A673 (cell line): ENCODE data around the gene TRIP12. TPM values are rescaled to one million over a fixed set of nuclear protein-coding genes. Genes with fewer than 3 reads are reported as not detected.
"Not testable (repeated sequence)": the region's sequence is repeated elsewhere in the genome, so short reads cannot be mapped to it uniquely, and the experiment has no call there.

ENCODE experiments used
- BruUV-seq: library from RNA; stranded (reverse); fragments of 400-500 nt; replicated peaks from 2 replicates; lab custom pipeline; 2021; lab: Mats Ljungman, UMichigan
- CTCF ChIA-PET: fragments of 300-600 bp; sonication (Branson Sonifier 250); formaldehyde crosslinking; loops from one replicate; lab custom pipeline; 2022; ENCODE audit warnings: antibody characterized with exemption; lab: Charles Lee
- POLR2A ChIA-PET: fragments of 300-600 bp; sonication (Branson Sonifier 250); formaldehyde crosslinking; loops from one replicate; lab custom pipeline; 2022; ENCODE audit warnings: antibody characterized with exemption; ENCODE audit not compliant: low non-redundant PET; lab: Charles Lee
- DNase-seq: peaks from one replicate; pipeline ENCODE4 v3.0.0-alpha.2; 2015; ENCODE audit warnings: low spot score
- H3K27ac ChIP-seq: fragments of 200-600 bp; sonication (generic); 2 replicates; pipeline ENCODE4 v1.5.1; 2016; ENCODE audit warnings: mixed run types, low read depth, mild to moderate bottlenecking, mixed read lengths, antibody characterized with exemption, low read length; ENCODE audit not compliant: poor library complexity, severe bottlenecking
- H3K27me3 ChIP-seq: fragments of 200-600 bp; sonication (generic); replicated peaks from 2 replicates; pipeline ENCODE4 v1.6.1; 2017; ENCODE audit warnings: mixed run types, low read depth, mild to moderate bottlenecking, mixed read lengths, antibody characterized with exemption, low read length; ENCODE audit not compliant: insufficient read depth, poor library complexity
- H3K36me3 ChIP-seq: fragments of 200-600 bp; sonication (generic); 2 replicates; pipeline ENCODE4 v1.6.1; 2016; ENCODE audit warnings: mixed run types, mild to moderate bottlenecking, mixed read lengths, antibody characterized with exemption, low read length; ENCODE audit not compliant: insufficient read depth, poor library complexity, severe bottlenecking
- H3K4me1 ChIP-seq: fragments of 200-600 bp; sonication (generic); 2 replicates; pipeline ENCODE4 v1.6.1; 2017; ENCODE audit warnings: mixed run types, mild to moderate bottlenecking, mixed read lengths, antibody characterized with exemption, low read length; ENCODE audit not compliant: insufficient read depth, poor library complexity, severe bottlenecking
- H3K4me3 ChIP-seq: fragments of 200-600 bp; sonication (generic); 2 replicates; pipeline ENCODE4 v1.5.1; 2016; ENCODE audit warnings: low read depth, mixed run types, mild to moderate bottlenecking, mixed read lengths, low read length; ENCODE audit not compliant: poor library complexity, severe bottlenecking
- H3K9me3 ChIP-seq: fragments of 200-600 bp; sonication (generic); 2 replicates; pipeline ENCODE4 v1.6.1; 2016; ENCODE audit warnings: mixed run types, low read depth, mild to moderate bottlenecking, mixed read lengths, antibody characterized with exemption, low read length; ENCODE audit not compliant: poor library complexity, severe bottlenecking
- CTCF ChIP-seq: fragments of 300-800, 200-600 bp; sonication (generic); conservative IDR thresholded peaks from 2 replicates; pipeline ENCODE4 v1.5.1; 2017; ENCODE audit warnings: low read depth, mild to moderate bottlenecking, antibody characterized with exemption, low read length, moderate library complexity, mixed read lengths
- EZH2 ChIP-seq: fragments of 200-600 bp; sonication (generic); IDR thresholded peaks from 2 replicates; pipeline ENCODE4 v1.6.1; 2017; ENCODE audit warnings: borderline replicate concordance, low read depth, mild to moderate bottlenecking, mixed read lengths, antibody characterized with exemption, low read length; ENCODE audit not compliant: poor library complexity, severe bottlenecking
- intact Hi-C: fragments of 100-400 bp; cut with micrococcal nuclease; formaldehyde crosslinking; loops from one replicate; pipeline ENCODE4 v1.10.0; 2022; ENCODE audit not compliant: unreplicated experiment
- total RNA-seq: library from RNA; stranded (reverse); gene quantifications from 2 replicates; pipeline ENCODE4 v1.2.3, GENCODE V29; 2021

TRIP12 gene
- total RNA-seq, 1 experiment from 2014 or later: 300 TPM

GRCh38 chr2:229927817-229928321 lies 6.1 kb upstream of the TRIP12 start:
- Histone ChIP-seq H3K36me3 (no peaks in the 10 kb centered on the region), H3K4me3 (no peak overlapping the region), H3K9me3 (no peaks in the 10 kb centered on the region), H3K4me1 (peaks cover 7% of the 10 kb centered on the region), H3K27me3 (no peaks in the 10 kb centered on the region), H3K27ac (no peak overlapping the region)
- BruUV-seq: no TSS peak
- ChIA-PET POLR2A (no interaction called here), CTCF (no interaction called here)
- DNase-seq: no peak
- TF ChIP-seq EZH2 (no peak), CTCF (no peak)
- intact Hi-C loops: no loop called here

GRCh38 chr2:229925201-229925600 lies 3.4 kb upstream of the TRIP12 start:
- ChIA-PET POLR2A (no interaction called here), CTCF (no interaction called here)
- H3K27me3 ChIP-seq: no peaks in the 10 kb centered on the region
- DNase-seq: no peak
- H3K27ac ChIP-seq: no peak overlapping the region
- TF ChIP-seq CTCF (no peak), EZH2 (no peak)
- H3K4me1 ChIP-seq: peaks cover 7% of the 10 kb centered on the region
- intact Hi-C loops: no loop called here
- H3K4me3 ChIP-seq: no peak overlapping the region
- BruUV-seq: no TSS peak
- no peaks in the 10 kb centered on the region for H3K9me3 ChIP-seq
- H3K36me3 ChIP-seq: no peaks in the 10 kb centered on the region

GRCh38 chr2:229924541-229924940 lies 2.7 kb upstream of the TRIP12 start:
- CTCF ChIA-PET, BruUV-seq, intact Hi-C loops: not testable (repeated sequence)

More at GRCh38 chr2:229924541-229924940, 2.7 kb upstream of the TRIP12 start:
- H3K27ac ChIP-seq, H3K4me3 ChIP-seq, H3K36me3 ChIP-seq, H3K27me3 ChIP-seq, H3K4me1 ChIP-seq, H3K9me3 ChIP-seq, POLR2A ChIA-PET, DNase-seq: not testable (repeated sequence)
